ENCODE results near the gene ZNF549. TPM values are rescaled to one million over a fixed set of nuclear protein-coding genes. Genes with fewer than 3 reads are reported as not detected.
A peak's percentile ranks its signal among the peaks of the same experiment; 100 is the strongest.

ZNF549 gene
- total and polyA plus RNA-seq, 2 of the 13 experiments (the other 11 are each of a cell fraction or from before 2014, with no cell fraction given): 2.8 to 6.4 TPM

- TF ChIP-seq GMEB2 (CRISPR knock-in tag; IDR thresholded peaks at IDR 0.05; ENCODE audit: low read depth) (peak; percentile 95), ZNF350 (CRISPR knock-in tag; IDR thresholded peaks at IDR 0.05; ENCODE audit: borderline replicate concordance, low read depth) (peak; percentile 96), AHR (CRISPR knock-in tag; IDR thresholded peaks at IDR 0.05) (peak; percentile 18; the same call in 1 of the 2 replicates), SRSF9 (IDR thresholded peaks at IDR 0.05; ENCODE audit: borderline replicate concordance, insufficient read depth, low read depth, low read length, poor library complexity, severe bottlenecking) (no peak), SAP130 (CRISPR knock-in tag; IDR thresholded peaks at IDR 0.05; ENCODE audit: low read depth) (peak; percentile 97), ZBTB46 (CRISPR knock-in tag; IDR thresholded peaks at IDR 0.05; ENCODE audit: borderline replicate concordance) (no peak), ETV5 (CRISPR knock-in tag; IDR thresholded peaks at IDR 0.05; ENCODE audit: borderline replicate concordance) (peak; percentile 92), FOXK1 (CRISPR knock-in tag; IDR thresholded peaks at IDR 0.05; ENCODE audit: borderline replicate concordance, low read depth) (peak; percentile 85; the same call in 1 of the 2 replicates), RNF2 (conservative IDR thresholded peaks at IDR 0.05; ENCODE audit: low read depth) (peak; percentile 73), ZNF598 (CRISPR knock-in tag; IDR thresholded peaks at IDR 0.05; ENCODE audit: borderline replicate concordance) (peak; percentile 69; the same call in 1 of the 2 replicates), ZNF484 (CRISPR knock-in tag; IDR thresholded peaks at IDR 0.05; ENCODE audit: borderline replicate concordance, low read depth) (no peak), ZNF784 (CRISPR knock-in tag; IDR thresholded peaks at IDR 0.05; ENCODE audit: borderline replicate concordance) (no peak), STAT6 (CRISPR knock-in tag; IDR thresholded peaks at IDR 0.05; ENCODE audit: borderline replicate concordance) (peak; percentile 63; the same call in 1 of the 2 replicates), MTA1 (CRISPR knock-in tag; IDR thresholded peaks at IDR 0.05; ENCODE audit: borderline replicate concordance) (peak; percentile 63; the same call in 1 of the 2 replicates)
Measured at GRCh38 chr19:57527136-57527881, at the start of gene ZNF549 (continued).

All from HepG2 (cell line).